ENCODE measurements around the gene CMTM4.
"Not testable (repeated sequence)": the region's sequence is repeated elsewhere in the genome, so short reads cannot be mapped to it uniquely, and the experiment has no call there.

CMTM4 gene

DNA sequence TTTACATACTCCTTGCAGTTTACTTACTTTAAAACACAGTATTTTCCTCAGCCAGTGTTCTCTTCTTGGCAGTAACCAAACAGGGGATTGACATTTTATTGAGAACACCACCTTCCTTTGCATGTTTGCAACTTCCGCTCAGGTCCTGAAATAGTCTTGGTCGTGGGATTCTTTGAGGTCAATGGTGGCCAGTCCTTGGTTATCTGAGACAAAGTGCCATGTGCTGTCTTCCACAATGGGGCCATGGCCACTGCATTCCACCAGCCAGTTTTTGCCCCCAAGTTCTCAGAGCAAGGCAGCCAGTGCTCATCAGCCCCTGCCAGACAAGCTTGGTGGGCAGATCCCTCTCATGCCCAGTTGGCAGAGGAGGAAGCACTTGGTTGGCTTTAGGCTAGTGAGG is 22.9 kb downstream of the CMTM4 start:
- DNase-seq (ENCODE audit: low spot score), result no peak

DNA sequence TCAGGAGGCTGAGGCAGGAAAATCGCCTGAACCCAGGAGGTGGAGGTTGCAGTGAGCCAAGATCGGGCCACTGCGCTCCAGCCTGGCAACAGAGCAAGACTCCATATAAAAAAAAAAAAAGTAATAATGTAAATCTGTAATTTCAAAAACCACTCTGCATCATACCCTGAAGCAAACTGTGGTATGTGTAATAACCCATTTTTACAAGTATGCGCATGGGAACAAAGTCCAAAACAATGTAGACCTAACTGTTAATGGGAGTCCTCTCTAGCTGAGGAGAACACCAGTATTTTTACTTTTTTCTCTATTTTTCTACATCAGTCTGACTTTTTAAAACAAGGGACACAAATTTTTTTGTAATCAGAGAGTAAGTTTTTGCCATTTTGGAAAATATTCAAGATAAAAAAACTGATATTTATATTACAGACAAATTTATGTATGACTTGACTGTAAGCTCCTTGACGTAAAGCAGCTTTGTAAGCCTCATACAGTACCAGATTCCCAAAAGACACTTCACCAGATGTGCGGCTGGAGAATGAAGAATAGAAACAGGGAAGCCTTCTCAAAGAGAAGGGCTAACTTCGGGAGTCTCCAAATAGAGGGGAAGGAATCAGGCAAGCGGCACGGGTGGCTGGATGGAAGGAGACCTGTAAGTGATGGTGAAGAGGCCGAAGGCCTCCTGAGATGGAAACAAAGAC is 25.7 kb downstream of the CMTM4 start:
- no peak for DNase-seq (ENCODE audit: low spot score)

DNA sequence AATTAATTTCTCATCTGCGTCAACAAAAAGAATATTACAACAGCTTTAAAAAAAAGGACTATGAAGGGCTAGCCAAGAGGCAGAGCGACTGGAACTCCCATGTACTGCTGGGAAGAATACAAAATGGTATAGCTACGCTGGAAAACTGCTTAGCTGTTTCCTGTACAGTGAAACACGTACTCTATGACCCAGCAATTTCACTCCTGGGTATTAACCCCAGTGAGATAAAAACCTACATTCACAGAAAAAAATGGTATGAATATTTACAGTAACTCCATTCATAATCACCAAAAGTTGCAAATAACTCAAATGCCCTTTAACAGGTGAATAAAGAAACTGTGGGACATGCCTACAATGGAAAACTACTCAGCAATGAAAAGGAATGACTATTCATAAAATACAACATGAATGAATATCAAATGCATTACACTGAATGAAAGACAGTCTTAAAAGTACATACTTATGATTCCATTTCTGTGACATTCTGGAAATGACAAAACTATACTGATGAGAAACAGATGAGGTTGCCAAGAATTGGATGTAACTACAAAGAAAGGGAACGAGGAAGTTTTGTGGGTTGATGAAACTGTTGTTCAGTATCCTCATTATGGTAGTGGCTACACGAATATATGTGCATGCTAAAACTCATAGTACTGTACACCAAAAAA is 27.6 kb downstream of the CMTM4 start:
- no peak for DNase-seq (ENCODE audit: low spot score)

DNA sequence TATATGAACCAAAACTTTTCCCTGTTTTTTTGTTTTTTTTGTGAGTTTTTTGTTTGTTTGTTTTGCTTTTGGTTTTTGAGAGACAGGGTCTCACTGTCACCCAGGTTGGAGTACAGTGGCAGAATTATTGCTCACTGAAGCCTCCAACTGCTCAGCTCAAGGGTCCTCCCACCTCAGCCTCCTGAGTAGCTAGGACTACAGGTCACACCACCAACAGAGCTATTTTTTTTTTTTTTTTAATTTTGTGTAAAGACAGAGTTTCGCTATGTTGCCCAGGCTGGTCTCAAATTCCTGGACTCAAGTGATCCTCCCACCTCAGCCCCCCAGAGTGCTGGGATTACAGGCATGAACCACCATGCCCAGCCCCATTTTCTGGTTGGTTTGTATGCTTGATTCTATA is 28.6 kb downstream of the CMTM4 start:
- DNase-seq (ENCODE audit: low spot score), result no peak

DNA sequence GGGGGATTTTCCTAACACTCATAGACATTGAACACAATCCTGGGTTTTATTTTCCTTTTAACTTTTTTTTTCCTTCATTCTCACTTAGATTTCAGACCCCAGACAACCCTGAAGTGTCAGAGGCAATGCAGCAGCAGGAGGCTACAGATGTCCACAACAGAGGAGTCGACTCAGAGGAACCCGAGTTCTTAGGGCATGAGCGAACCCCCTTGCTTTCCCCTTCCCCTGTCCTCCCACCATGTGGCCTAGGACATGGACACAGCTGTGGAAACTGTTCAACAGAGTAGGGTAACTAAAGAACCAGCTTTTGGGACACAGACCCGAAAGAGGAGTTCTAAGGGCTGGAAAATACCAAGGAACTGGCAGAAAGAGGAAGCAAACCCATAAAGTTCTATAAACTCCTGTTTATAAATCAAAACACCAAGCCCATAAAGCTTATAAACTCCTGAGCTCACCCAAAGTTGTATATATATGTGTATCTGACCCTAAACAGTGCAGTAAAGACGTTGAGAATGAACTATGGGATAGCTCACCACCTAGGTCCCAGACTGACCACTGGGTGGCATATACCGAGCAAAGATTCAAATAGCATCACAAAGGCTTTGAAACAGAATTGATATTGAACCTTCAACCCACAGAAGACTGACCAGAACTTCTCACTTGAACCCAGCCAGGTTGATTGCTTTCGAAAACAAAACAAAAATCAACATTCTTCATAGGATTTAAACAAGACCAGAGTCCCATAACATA is 33.9 kb downstream of the CMTM4 start:
- peak; percentile 76 for DNase-seq (ENCODE audit: low spot score)

DNA sequence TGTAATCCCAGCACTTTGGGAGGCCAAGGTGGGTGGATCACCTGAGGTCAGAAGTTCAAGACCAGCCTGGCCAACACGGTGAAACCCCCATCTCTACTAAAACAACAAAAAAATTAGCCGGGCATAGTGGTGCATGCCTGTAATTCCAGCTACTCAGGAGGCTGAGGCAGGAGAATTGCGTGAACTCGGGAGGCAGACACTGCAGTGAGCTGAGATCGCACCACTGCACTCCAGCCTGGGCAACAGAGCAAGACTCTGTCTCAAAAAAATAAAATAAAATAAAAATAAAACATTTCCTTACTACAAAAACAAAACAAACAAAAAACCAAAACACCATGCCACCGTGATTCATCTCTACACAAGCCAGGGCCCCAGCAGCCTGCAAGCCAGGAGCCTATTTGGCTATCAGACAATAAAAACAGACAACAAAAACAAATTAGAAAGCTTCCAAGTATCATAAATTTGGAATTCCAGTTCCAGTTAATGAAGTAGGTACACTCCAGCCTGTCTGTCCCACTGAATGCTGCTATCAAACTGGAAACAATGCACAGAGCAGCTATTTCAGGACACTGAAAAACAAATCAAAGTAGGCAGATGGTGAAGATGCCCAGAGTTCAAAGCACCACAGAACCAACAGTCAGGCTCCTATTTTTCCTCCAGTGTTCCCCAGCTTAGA is 34.7 kb downstream of the CMTM4 start:
- not testable (repeated sequence) for DNase-seq (ENCODE audit: low spot score)

DNA sequence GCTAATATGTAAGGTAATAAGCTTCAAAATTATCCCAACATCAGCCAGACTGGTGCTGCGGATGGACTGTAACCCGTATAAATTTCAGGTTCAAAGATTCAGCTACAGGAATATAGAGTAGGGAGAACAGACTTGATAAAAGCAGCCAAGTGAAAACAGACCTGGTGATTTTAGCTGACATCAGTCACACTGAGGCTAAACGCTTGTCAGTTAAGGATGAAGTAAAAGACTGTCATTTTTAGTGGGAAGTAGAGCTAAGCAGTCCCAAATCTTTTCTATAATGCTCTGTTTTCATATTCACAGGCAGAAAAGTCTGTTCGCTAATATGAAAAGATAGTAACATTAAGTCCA is 35.4 kb downstream of the CMTM4 start:
- DNase-seq (ENCODE audit: low spot score), result no peak

DNA sequence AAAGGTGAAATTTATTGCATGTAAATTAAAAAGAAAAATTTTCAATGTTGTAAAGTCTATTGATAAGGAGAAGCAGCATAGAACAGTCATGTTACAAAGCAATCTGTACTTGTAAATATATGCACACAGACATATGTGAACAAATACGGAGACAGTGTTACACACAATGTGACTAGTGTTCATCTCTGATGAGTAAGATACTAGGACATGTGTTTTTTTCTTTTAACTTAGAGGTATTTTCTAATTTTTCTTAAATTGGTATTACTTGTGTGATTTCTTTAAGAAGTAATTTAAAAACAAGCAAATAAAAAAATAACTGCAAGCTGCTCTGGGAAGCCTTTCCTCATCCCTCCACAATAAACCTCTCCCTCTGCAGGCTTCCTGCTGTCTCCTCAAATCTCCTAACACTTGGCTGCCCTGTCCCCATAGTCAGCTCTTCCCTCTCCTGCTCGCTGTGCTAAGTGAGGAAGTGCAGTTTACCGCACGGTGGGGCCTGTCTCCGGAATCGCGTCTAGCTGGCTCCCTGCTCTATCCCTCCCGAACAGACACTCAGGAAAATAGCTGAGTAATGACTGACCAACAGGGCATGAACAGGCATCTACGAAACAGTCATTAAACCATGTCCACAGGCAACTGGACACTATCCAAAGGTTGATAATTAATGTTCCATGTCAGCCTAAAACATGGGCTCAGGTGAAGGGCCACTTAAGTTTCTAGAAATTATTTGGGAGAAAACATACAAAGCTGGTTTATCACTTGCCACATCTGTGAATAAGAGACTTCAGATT is 35.9 kb downstream of the CMTM4 start:
- DNase-seq (ENCODE audit: low spot score), result peak; percentile 89

DNA sequence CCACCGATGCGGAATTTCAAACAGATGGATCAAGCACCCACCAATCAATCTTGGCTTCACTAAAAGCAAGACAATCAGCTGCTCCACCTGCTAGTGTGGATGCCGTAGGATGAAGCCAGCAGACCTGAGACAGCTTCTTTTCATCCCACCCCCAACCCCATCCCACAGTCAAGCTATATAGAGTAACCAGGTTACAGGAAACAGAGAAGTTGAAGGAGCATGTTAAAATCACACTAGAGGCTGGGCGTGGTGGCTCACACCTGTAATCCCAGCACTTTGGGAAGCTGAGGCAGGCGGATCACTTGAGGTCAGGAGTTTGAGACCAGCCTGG is 37.7 kb downstream of the CMTM4 start:
- no peak for DNase-seq (ENCODE audit: low spot score)

DNA sequence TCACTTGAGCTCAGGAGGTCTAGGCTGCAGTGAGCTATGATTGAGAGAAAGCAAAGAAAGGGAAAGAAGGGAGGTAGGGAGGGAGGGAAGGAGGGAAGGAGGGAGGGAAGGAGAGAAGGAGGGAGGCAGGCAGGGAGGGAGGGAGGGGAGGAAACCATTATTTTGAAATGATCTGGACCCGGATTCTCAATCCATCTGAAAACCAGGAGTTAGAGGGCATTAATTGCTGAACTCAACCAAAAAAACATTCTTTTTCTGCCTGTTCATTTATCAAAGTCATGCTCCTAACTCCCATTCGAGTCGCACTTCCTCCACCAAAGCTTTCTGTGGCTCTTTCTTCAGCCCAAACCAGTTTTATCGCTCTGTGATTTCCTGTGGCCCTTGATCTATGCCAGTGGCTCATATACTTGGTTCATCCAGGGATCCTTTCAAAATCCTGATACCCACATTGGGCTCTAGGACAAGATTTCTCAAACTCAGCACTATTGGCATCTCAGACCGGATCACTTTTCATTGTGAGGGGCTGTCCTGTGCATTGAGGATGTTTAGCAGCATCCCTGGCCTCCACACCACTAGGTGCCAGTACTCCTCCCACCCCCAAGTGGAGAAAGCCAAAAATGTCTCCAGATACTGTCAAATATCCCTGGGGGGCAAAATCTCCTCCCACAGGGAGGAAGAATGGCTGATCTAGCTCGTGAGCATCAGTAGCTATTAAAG is 38.2 kb downstream of the CMTM4 start:
- DNase-seq (ENCODE audit: low spot score), result no peak

DNA sequence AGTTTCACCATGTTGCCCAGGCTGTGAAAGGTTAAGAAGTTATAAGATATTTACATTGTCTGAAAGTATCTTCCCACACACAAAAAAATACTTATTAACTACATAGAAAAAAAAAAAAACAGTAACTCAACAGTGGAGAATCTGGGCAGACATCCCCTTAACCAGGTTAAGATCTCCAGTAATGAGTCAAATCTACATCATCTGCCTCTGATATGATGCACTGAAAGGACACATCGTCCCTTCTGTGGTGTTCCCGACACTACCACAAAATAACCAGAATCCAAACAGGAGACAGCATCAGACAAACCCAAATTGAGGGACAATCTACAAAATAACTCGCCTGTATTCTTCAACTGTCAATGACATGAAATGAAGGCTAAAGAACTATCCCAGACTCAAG is 40.0 kb downstream of the CMTM4 start:
- DNase-seq (ENCODE audit: low spot score), result no peak

DNA sequence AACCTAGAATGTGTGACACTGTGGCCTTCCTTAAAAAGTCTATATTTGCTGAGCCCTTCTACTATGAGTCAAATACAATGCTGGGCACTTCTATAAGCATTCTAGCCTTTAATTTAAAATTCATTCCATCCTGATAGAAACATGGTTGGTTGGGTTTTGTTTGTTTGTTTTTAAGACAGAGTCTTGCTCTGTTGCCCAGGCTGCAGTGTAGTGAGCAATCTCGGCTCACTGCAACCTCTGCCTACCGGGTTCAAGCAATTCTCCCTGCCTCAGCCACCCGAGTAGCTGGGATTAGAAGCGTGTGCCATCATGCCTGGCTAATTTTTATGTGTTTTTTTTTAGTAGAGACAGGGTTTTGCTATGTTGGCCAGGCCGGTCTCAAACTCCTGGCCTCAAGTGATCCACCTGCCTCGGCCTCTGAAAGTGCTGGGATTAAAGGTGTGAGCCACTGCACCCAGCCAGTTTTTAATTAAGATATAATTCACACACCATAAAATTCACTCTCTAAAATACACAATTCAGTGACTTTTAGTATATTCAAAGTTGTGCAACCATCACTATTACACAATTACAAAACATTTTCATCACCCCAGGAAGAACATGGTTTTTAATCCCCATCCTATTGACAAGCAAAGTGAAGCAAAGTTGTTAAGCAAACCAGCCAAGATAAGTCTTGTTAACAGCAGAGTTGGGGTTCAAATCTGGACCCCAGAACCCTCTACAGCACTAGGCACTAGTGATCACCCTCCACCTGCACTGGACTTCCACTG is 42.8 kb downstream of the CMTM4 start:
- no peak for DNase-seq (ENCODE audit: low spot score)

DNA sequence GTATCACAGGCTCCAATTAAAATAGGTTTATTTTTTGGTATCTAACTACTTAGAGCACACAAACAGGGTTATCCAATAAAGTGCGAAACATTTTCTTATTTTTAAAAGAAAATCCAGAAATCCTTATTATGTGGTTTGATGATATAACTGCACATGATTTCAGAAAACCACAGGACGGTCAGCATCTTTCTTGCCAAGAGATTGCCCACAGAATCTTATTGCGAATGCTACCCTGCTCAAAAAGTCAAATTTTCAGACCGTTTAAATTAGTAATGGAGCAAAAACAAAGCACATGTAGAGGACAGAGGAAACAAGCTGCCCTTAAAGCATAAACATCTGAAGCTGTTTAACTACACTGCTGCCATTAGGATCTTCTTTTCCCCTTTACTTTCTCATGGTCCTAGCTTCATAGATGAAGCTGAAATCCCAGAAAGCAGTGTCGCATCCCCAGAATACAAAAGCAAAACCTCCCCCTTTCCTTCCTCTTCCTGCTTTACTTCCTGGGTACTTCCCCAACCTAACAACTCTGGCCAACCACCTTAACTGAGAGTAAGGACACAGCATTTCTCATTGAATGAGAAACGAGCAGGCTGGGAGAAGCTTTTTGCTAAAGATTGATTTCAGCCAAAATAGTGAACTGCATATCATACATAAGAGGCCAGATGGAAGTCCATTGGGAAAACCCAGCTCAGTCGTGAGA is 43.7 kb downstream of the CMTM4 start:
- no peak for DNase-seq (ENCODE audit: low spot score)

DNA sequence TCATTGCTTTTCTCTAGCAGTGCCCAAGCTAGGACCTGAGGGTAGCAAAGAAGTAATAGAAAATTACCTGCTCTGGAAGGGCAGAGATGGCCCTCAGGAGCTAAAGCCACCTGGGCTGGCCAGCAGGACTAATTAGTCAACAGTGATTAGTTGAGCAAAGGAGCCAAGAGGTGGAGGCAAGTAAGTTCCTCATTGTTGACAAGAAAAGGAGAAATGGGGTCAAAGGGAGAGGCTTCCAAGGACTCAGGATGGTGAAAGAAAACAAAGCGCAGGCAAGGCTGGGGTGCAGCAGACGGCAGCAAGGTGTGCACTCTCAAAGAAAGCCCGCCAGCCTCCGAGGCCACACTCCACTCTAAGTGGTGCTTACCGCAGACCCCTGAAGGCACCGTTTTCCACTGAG is 44.6 kb downstream of the CMTM4 start:
- no peak for DNase-seq (ENCODE audit: low spot score)

DNA sequence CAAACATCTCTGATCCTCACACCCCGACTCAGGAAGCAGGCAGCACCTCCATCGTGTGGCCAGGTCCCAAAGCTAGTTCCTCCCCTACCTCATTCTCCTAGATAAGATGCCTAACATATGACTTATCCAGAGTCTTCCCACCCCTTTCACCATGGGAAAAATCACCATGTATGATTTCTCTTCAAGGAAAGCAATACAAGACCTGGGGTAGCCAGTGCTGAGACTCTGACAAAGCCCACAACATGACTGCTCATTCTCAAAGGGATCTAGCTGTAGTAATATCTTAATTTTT is 45.1 kb downstream of the CMTM4 start:
- no peak for DNase-seq (ENCODE audit: low spot score)

DNA sequence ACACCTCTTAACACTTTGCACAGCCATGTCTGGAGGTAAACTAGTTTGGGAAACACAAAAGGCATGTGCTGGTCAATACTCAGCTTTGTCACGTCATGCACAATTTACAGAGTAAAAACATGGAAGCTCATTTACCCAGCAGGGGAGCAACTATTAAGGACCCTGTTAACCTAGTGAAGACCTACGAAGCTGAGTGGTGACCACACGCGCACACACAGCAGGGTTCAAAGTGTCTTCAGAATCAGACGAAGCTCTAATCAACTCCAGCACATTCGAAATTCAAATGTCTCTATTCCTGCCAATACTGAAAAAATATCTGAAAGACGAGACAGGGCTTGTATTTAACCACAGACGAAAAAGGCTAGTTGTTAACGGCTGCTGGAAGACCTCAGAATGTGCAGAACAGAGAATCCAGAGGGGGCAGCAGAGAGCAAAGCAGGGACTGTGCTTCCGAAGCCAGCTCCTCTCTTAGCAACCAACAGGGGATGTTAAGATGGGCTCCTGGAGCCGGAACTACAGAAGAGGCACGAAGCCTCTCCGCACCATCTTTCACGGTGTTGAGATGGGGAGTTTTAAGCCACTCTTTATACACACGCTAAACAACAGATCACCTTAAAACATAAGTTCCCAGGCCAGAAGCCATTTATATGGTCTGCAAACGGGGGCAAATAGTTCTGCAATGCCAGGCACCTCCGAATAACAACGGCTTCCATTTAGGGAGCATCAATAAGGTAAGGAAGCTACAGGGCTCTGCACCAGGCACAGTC is 45.7 kb downstream of the CMTM4 start:
- DNase-seq (ENCODE audit: low spot score), result peak; percentile 95

DNA sequence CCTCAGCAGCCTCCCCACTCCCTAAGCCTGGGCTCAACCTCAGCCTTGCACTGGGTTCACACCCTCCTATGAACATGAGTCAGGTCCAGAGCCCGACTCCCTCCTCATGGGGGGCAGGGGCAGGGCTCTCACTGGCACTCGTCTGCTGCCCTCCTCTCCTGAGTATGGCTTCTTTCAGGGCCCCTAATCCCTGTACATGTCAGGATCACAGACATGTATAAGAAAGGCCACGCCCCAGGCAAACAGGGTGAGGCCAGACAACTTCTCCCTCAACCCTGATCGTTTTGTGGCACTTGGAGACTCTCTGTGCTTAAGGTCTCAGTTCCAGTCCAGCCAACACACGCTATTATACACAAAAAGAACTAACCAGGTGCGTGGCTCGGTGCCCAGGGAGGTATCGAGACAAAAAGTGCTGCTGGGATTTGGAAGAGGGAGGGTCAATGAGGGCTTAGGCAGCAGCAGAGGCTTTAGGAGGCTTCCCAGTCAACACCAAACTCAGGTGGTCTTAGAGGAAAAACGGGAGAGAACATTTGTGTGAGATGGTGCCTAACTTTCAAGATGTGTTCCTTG is 46.8 kb downstream of the CMTM4 start:
- no peak for DNase-seq (ENCODE audit: low spot score)

DNA sequence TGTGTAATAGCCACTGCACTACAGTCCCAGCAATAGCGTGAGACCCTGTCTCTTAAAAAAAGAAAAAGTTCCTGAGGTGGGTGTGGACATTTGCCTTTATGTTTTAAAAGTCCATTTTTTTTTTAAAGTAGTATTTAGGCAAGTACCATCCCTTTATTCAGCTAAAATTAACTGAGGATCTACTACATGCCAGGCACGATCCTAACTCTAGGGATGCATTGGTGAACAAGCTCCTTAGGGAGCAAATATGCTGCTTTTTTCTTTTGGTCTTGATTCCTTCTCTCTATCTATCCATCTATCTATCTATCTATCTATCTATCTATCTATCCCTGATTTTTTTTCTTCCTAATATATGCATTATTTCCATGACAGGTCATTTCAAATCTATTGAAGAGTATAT is 47.4 kb downstream of the CMTM4 start:
- no peak for DNase-seq (ENCODE audit: low spot score)

DNA sequence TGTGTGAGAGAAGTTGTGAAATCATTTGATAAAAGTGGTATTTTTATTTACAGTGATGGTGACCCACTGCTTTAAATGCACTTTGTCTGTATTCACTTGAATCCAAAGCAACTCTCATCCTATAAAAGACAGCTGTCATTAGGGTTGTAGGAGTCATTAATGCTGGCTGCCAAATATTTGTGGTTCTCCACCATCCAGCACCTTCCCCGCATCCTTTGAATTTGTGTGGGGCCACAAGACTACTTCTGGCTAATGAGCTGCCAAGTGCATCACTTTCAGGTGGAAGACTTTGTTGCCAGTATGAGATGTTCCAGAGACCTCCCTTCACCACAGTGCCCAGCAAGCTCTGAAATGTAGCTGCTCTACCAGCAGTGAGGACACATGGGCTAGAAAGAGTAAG is 48.7 kb downstream of the CMTM4 start:
- no peak for DNase-seq (ENCODE audit: low spot score)
